Sigmoid colon (tissue), 4 donors: ENCODE data around the gene HHIPL1.

Experiments
- CTCF ChIP-seq, 4 experiments: fragments of 450-650 bp in 3 of 4; fragments of 200-600 bp in 1 of 4; IDR thresholded peaks; one replicate each; pipeline ENCODE4 v1.5.1; 2016 to 2019; ENCODE audit warnings: antibody characterized with exemption in 4 of 4, mild to moderate bottlenecking in 3 of 4, moderate library complexity in 2 of 4
- EP300 ChIP-seq, 4 donors: sonication (generic); formaldehyde crosslinking; IDR thresholded peaks; one replicate each; pipeline ENCODE4 v1.6.1; 2017; ENCODE audit warnings: antibody characterized with exemption in 4 of 4
- POLR2A ChIP-seq, 2 donors: fragments of 450-650 bp; IDR thresholded peaks; one replicate each; pipeline ENCODE4 v1.6.1; 2016; ENCODE audit warnings: antibody characterized with exemption in 2 of 2, mild to moderate bottlenecking in 2 of 2, moderate library complexity in 2 of 2

DNA sequence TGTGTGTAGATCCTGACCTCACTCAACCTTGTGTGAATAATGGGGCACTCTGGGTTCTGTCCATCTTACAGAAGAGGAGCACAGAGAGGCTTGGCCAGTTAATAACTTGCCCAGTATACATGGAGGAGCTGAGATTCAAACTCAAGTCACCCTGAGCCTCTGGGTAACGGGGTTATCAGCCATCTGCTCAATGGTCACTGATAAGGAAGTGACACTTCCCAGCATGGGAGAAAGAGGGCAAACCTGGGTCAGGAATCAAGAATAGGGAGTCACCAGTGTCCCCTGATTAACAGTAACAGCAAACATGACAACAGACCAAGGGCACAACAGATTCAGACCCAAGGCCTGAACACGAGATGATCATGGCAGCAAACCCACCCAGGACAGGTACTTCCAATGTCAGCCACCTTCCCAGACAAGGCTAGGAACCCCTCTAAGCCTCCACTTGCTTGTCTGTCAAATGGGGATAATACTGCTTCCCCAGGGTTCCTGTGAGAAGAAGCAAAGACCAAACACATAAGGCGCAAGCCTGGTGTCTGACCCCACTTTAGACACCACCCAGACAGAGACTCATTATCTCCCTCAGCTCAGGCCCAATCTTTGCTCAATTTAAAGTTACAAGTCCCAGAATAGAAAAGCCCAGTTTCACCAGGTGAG is 44.6 kb upstream of the HHIPL1 start:
- no peak for TF ChIP-seq CTCF (IDR thresholded peaks at IDR 0.05)
- no peak for TF ChIP-seq POLR2A (IDR thresholded peaks at IDR 0.05)
- no peak for TF ChIP-seq EP300 (IDR thresholded peaks at IDR 0.05)
